Effector CD4-positive, alpha-beta T cell (primary cell): ENCODE data around the gene BCL2.

Source experiments
- DNase-seq: peaks from one replicate; pipeline ENCODE4 v3.0.0-alpha.2; 2020

Gene BCL2

GRCh38 chr18:63179422-63179821, 140.1 kb downstream of the BCL2 start:
- DNase-seq, result no peak

GRCh38 chr18:63178971-63179370, 140.6 kb downstream of the BCL2 start:
- no peak for DNase-seq

GRCh38 chr18:63177919-63178821, 141.4 kb downstream of the BCL2 start:
- DNase-seq, result no peak

- no peak for DNase-seq
Observed at GRCh38 chr18:63177259-63177658, 142.3 kb downstream of the BCL2 start.

GRCh38 chr18:63175264-63175663, 144.3 kb downstream of the BCL2 start:
- no peak for DNase-seq

- DNase-seq, result no peak
Observed at GRCh38 chr18:63173983-63174382, 145.6 kb downstream of the BCL2 start.

- no peak for DNase-seq
Observed at GRCh38 chr18:63169853-63170252, 149.7 kb downstream of the BCL2 start.

- no peak for DNase-seq
Observed at GRCh38 chr18:63168287-63168686, 151.3 kb downstream of the BCL2 start.

- DNase-seq, result no peak
Observed at GRCh38 chr18:63166142-63166541, 153.4 kb downstream of the BCL2 start.

GRCh38 chr18:63164396-63164795, 155.2 kb downstream of the BCL2 start:
- no peak for DNase-seq

- no peak for DNase-seq
Observed at GRCh38 chr18:63162271-63163014, 157.1 kb downstream of the BCL2 start.

- peak; percentile 79 for DNase-seq
Observed at GRCh38 chr18:63161761-63162195, 157.8 kb downstream of the BCL2 start.

GRCh38 chr18:63161032-63161760, 158.4 kb downstream of the BCL2 start:
- peak; percentile 44 for DNase-seq

- DNase-seq, result peak; percentile 31
Observed at GRCh38 chr18:63160172-63160995, 159.2 kb downstream of the BCL2 start.

GRCh38 chr18:63159590-63159989, 160.0 kb downstream of the BCL2 start:
- no peak for DNase-seq

- no peak for DNase-seq
Observed at GRCh38 chr18:63158676-63159291, 160.8 kb downstream of the BCL2 start.

- no peak for DNase-seq
Observed at GRCh38 chr18:63158012-63158631, 161.4 kb downstream of the BCL2 start.

GRCh38 chr18:63157293-63158011, 162.1 kb downstream of the BCL2 start:
- DNase-seq, result no peak

- DNase-seq, result no peak
Observed at GRCh38 chr18:63155910-63156773, 163.4 kb downstream of the BCL2 start.
